ENCODE data around the gene PSMD1. TPM values are rescaled to one million over a fixed set of nuclear protein-coding genes. Genes with fewer than 3 reads are reported as not detected.

Gene PSMD1
- total RNA-seq, 1 donor from 2014 or later, result 83.3 TPM

- no peak for TF ChIP-seq CTCF (IDR thresholded peaks at IDR 0.05; ENCODE audit: unreplicated experiment)
- no peak overlapping the region for H3K4me3 Mint-ChIP-seq
- no peak overlapping the region for H3K27ac Mint-ChIP-seq
- H3K27me3 Mint-ChIP-seq (ENCODE audit: low read depth), result peaks cover 8% of the 10 kb centered on the region
- no peak for DNase-seq (ENCODE audit: low spot score in 2 of 2, unreplicated experiment in 2 of 2)
- H3K9me3 Mint-ChIP-seq, result no peaks in the 10 kb centered on the region
- H3K4me1 Mint-ChIP-seq, result peaks cover 12% of the 10 kb centered on the region
- H3K36me3 Mint-ChIP-seq, result no peaks in the 10 kb centered on the region
Measured at GRCh38 chr2:231185050-231185725, 128.5 kb downstream of the PSMD1 start.

- TF ChIP-seq CTCF (IDR thresholded peaks at IDR 0.05; ENCODE audit: unreplicated experiment), result no peak
- Mint-ChIP-seq H3K4me3 (no peak overlapping the region), H3K27me3 (ENCODE audit: low read depth) (peaks cover 9% of the 10 kb centered on the region), H3K4me1 (peaks cover 15% of the 10 kb centered on the region), H3K9me3 (no peaks in the 10 kb centered on the region), H3K27ac (no peak overlapping the region), H3K36me3 (no peaks in the 10 kb centered on the region)
- DNase-seq (ENCODE audit: low spot score in 2 of 2, unreplicated experiment in 2 of 2), result no peak
Measured at GRCh38 chr2:231185886-231186285, 129.2 kb downstream of the PSMD1 start.

GRCh38 chr2:231186325-231186724 is 129.7 kb downstream of the PSMD1 start:
- no peak overlapping the region for H3K27ac Mint-ChIP-seq
- H3K9me3 Mint-ChIP-seq, result no peaks in the 10 kb centered on the region
- peaks cover 9% of the 10 kb centered on the region for H3K27me3 Mint-ChIP-seq (ENCODE audit: low read depth)
- no peaks in the 10 kb centered on the region for H3K36me3 Mint-ChIP-seq
- H3K4me1 Mint-ChIP-seq, result peaks cover 15% of the 10 kb centered on the region
- DNase-seq (ENCODE audit: low spot score in 2 of 2, unreplicated experiment in 2 of 2), result no peak
- TF ChIP-seq CTCF (IDR thresholded peaks at IDR 0.05; ENCODE audit: unreplicated experiment), result no peak
- H3K4me3 Mint-ChIP-seq, result no peak overlapping the region

GRCh38 chr2:231187736-231188505 is 131.3 kb downstream of the PSMD1 start:
- peak overlapping the region; percentile 21 for H3K27ac Mint-ChIP-seq
- H3K4me3 Mint-ChIP-seq, result no peak overlapping the region
- H3K9me3 Mint-ChIP-seq, result no peaks in the 10 kb centered on the region
- peaks cover 9% of the 10 kb centered on the region for H3K27me3 Mint-ChIP-seq (ENCODE audit: low read depth)
- peaks cover 24% of the 10 kb centered on the region for H3K4me1 Mint-ChIP-seq
- no peak for DNase-seq (ENCODE audit: low spot score in 2 of 2, unreplicated experiment in 2 of 2)
- TF ChIP-seq CTCF (IDR thresholded peaks at IDR 0.05; ENCODE audit: unreplicated experiment), result no peak
- no peaks in the 10 kb centered on the region for H3K36me3 Mint-ChIP-seq

- no peak overlapping the region for H3K27ac Mint-ChIP-seq
- no peak overlapping the region for H3K4me3 Mint-ChIP-seq
- H3K4me1 Mint-ChIP-seq, result peaks cover 24% of the 10 kb centered on the region
- H3K36me3 Mint-ChIP-seq, result no peaks in the 10 kb centered on the region
- H3K9me3 Mint-ChIP-seq, result no peaks in the 10 kb centered on the region
- no peak for DNase-seq (ENCODE audit: low spot score in 2 of 2, unreplicated experiment in 2 of 2)
- H3K27me3 Mint-ChIP-seq (ENCODE audit: low read depth), result peaks cover 9% of the 10 kb centered on the region
- no peak for TF ChIP-seq CTCF (IDR thresholded peaks at IDR 0.05; ENCODE audit: unreplicated experiment)
Measured at GRCh38 chr2:231188506-231189170, 132.0 kb downstream of the PSMD1 start.
